Measurements from ENCODE around the gene GRK5. TPM values are rescaled to one million over a fixed set of nuclear protein-coding genes. Genes with fewer than 3 reads are reported as not detected.

Gene GRK5
- total RNA-seq, 4 donors from 2014 or later, result 15.9 to 53.8 (median 18.4) TPM

DNA sequence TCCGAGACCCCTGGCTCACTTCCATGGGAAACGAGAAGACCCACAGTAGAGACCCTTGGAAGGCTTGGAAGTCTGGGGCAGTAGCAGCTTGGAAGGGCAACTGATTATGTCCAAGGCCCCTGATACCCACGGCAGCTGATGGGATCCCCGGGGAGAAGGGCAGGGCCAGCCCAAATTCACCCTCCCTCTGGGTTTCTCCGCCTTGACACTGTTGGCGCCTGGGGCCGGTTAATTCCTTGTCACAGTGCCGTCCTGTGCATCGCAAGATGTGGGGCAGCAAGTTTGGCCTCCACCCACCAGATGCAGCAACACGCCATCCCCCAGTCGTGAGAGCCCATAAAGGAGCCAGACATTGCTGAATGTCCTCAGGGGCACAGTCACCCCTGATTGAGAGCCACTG is 245.9 kb downstream of the GRK5 start:
- TF ChIP-seq, protein P1, sequence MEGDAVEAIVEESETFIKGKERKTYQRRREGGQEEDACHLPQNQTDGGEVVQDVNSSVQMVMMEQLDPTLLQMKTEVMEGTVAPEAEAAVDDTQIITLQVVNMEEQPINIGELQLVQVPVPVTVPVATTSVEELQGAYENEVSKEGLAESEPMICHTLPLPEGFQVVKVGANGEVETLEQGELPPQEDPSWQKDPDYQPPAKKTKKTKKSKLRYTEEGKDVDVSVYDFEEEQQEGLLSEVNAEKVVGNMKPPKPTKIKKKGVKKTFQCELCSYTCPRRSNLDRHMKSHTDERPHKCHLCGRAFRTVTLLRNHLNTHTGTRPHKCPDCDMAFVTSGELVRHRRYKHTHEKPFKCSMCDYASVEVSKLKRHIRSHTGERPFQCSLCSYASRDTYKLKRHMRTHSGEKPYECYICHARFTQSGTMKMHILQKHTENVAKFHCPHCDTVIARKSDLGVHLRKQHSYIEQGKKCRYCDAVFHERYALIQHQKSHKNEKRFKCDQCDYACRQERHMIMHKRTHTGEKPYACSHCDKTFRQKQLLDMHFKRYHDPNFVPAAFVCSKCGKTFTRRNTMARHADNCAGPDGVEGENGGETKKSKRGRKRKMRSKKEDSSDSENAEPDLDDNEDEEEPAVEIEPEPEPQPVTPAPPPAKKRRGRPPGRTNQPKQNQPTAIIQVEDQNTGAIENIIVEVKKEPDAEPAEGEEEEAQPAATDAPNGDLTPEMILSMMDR (IDR thresholded peaks at IDR 0.05), result no peak
- DNase-seq (ENCODE audit: low spot score) (no peak), ATAC-seq (ENCODE audit: low FRiP score) (no peak)

DNA sequence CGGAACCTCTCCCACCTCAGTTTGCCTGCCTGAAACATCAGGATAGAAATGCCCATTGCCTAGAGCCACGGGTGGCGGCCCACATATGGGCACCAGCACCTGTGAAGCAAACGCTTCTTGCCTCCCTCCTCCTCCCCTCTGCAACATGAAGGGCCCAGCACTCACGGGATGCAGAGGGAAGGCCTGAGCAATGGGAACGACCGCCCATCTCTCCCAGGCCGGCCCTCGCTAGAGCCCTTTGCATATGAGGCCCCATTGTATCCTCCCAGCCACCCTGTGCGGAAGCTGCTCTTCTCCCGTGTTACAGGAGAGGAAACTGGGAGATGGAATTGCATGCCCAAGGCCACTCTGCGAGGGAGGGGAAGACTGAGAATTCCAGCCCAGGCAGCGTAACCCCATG is 246.9 kb downstream of the GRK5 start:
- DNase-seq (ENCODE audit: low spot score) (no peak), ATAC-seq (ENCODE audit: low FRiP score) (no peak)
- TF ChIP-seq, protein P1 (IDR thresholded peaks at IDR 0.05), result no peak

DNA sequence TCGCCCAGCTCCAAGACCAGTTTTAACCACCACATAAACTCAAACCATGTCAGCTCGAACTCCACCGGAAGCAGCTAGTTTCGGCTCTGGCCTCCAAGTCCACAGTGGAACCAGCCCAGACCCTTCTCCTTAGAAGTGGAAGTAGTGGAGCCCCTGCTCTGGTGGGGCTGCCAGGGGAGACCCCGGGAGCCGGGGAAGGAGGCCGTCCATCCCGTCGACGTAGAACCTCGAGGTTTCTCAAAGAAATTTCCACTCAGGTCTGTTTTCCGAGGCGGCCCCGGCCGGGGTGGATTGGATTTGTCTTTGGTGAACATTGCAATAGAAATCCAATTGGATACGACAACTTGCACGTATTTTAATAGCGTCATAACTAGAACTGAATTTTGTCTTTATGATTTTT is 247.6 kb downstream of the GRK5 start:
- TF ChIP-seq, protein P1 (IDR thresholded peaks at IDR 0.05), result no peak
- DNase-seq (ENCODE audit: low spot score), result no peak

DNA sequence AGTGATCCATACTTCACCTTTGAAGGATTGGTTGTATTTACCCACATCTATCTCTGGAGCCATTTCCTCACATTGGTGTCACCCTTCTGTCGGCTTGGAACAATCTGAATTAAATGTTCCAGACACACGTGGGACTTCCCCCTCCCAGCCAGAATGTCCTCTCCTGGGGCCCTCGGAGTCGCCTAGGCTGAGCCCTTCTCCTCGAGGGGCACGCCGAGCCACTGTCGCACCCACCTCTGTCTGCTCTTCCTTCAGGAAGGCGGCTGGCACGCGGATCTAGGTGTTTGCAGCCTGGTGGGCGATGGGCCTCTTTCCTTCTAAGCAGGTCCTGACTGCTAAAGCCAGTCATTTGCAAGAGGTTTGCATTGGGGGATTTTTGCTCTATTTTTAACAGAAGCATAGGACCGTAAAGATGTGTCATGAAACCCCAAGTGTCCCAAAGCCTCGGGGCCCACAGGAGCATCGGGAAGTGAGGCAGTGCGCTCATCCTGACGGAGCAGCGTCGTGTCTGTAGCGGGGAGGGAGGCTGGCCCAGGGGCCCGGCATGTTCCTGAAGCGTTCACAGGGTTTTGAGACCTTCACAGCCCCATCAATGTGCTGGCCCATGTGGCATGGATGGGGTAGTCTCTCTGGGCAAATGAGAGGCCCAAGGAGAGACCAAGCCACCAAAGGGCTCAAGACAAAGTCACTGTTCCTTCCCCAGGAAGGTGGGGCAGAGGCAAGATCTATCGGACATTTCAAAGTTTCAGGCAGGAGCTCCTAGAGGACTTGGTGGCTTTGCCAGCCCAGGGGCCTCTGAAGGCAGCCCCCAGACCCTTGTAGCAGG is 248.5 kb downstream of the GRK5 start:
- TF ChIP-seq, protein P1 (IDR thresholded peaks at IDR 0.05), result no peak
- DNase-seq (ENCODE audit: low spot score), result no peak
- ATAC-seq (ENCODE audit: low FRiP score), result no peak

More for the DNA sequence above, 247.6 kb downstream of the GRK5 start:
- no peak for ATAC-seq (ENCODE audit: low FRiP score)

DNA sequence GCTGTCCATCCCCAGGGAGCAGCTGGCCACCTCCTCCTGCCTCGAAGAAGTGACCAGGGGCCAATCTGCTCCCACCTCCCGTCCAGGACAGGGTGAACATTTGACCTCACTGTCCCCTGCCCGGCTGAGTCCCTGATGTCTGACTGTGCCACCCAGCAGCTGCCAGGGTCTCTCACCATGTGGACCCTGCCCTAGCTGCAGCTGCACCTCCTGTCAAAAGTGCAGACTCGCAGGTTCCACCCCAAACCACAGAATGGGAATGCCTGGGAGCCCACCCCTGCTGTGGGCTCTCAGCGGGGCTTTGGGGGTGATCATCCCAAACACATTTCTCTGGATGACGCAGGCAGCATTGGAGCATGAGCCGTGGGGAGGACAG is 249.1 kb downstream of the GRK5 start:
- no peak for DNase-seq (ENCODE audit: low spot score)
- no peak for ATAC-seq (ENCODE audit: low FRiP score)
- TF ChIP-seq, protein P1 (IDR thresholded peaks at IDR 0.05), result no peak

DNA sequence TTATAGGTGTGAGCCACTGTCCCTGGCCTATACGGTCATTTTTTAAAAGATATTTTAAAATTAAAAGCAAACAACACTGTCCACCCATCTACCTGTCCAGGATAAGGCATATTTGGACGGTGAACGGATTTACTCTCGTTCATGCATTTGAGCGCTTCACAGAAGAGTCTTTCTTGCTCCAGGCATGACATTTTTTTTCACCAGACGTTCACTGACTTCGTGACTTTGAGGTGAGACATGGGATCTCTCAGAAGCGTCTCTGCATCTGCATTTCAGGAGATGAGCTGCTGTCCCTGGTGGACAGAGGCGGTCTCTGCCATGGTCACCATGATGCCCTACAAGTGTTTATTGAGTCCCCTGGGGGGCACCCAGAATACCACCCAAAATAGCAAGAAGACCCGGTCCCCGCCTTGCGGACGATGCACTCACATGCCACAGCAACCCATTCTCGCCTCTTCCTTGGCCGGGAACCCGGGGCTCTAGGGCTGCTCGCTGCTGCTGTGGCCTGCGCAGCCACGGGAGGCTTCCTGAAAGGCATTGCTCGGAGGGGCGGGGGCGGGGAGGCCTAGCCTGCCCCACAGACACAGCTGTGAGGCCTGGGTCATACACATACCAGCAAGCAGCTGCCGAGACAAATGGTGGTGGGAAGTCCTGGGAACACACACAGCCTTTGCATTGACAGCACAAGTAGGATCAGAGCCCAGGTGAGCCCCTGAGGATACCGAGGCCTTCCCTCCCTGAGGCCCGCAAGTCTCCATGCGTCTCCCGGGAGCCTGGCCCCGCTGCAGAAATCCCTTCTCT is 250.8 kb downstream of the GRK5 start:
- TF ChIP-seq, protein P1 (IDR thresholded peaks at IDR 0.05), result no peak
- DNase-seq (ENCODE audit: low spot score), result no peak
- ATAC-seq (ENCODE audit: low FRiP score), result no peak
